Measurements from ENCODE around the gene MAB21L1.

Gene MAB21L1

DNA sequence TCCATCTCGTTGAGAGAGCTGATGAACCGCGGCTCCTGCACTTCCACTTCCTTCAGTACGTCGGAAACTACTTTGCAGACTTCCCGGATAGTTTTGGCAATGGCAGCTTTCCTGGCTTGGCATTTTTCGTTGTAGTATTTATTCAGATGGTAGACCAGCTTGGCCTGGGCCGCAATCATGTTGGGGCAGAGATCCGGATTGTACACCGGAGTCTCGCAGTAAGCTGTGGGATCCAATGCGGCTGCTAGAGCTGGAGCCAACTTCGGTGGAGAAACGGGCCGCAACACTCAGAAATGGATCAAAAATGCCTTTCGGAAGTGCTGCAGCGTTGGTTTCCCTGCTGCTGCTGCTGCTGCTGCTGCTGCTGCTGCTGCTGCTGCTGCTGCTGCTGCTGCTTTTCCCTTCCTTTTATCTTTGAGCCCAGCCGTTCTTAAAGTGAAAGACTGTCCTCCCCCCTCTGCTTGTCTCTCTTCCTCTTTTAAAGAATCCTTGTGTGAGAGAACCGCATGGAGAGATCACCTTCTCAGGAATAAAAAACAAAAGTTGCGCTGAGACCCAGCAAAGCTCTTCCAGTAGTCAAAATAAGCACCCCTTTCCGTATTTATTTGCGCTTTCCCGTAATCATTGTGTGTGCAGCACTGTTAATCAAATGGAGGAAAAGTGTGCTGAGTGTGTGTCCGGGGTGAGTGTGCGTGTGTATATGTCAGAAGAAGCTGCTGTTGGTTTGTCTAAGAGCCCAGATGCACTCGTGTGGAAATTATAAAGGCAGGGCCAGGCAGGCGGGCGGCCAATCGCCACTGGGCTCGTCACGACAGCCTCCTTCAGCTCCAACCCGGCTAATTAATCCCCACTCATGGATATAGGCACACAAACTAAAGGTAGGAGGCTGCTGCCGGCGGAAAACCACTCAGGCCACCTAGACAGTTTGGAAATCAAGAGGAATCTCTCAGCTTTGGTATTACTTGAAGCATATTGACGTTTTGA, at the start of gene MAB21L1:
Gene MAB21L1, minus strand, starts transcription at position 730 of the 984 bp plus-strand sequence. Its CDS starts 551 bp downstream, at position 179.
- no peak for DNase-seq (ENCODE audit: low read depth)

- no peak for DNase-seq (ENCODE audit: low read depth)
Observed at GRCh38 chr13:35524171-35524570, 47.7 kb upstream of the MAB21L1 start.

DNA sequence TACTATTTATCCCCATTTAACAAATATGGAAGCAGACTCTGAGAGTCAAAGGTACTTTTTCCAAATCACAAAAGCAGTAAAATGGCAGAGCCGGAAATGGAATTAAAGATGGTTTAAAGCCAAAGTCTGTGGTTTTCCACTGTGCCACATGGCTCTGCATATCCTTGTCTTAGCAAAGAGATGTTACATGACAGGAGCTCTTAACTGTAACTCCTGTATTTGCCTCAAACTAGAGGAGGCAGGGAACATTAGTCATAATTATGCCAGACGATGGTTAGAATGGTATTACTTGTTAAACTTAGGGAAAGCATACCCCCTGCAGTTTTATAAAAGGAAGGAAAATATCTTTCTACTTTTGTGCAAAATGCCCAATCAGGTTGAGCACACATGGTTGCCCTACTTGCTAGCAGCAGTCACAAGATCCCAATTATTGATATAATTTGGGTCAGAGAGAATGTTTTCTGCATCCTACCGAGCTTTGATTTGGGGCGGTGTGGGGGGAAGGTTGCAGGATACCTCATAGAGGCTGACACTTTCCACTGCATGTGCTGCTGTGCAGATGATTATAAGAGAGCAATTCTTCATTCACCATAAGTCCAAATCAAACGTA, 42.0 kb upstream of the MAB21L1 start:
- DNase-seq (ENCODE audit: low read depth): no peak

- no peak for DNase-seq (ENCODE audit: low read depth)
Observed at GRCh38 chr13:35514801-35515502, 38.5 kb upstream of the MAB21L1 start.

- no peak for DNase-seq (ENCODE audit: low read depth)
Observed at GRCh38 chr13:35514061-35514477, 37.6 kb upstream of the MAB21L1 start.

DNA sequence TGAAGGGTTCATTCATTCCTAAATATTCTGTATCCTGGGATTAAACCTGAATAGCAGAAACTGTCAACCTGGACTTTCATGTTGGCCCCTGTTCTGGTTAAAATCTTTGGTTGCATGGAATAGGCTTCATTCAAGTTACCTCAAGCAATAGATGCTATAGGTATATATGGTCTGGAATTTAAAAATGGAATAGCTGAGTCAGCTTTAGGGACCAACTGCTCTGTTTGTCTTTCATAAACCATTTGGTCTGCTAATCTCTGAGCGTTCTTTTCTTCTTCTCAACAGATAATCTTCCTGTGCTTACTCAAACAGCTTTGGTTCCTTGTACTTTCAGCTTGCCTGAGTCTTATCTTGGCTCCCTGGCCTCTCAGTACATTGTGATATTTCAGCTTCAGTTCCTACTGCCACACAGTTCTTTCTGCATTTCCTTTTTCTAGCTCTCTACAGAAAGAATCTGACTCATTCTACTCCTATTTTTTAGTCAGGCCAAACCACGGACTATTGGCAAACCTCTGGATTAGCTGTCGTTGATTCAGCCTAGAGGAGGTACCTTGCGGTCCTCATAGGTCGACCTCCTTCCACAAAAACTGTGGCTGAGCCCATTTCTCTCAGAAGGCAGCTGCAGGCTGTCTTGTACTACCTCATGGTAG, 35.9 kb upstream of the MAB21L1 start:
- no peak for DNase-seq (ENCODE audit: low read depth)

DNA sequence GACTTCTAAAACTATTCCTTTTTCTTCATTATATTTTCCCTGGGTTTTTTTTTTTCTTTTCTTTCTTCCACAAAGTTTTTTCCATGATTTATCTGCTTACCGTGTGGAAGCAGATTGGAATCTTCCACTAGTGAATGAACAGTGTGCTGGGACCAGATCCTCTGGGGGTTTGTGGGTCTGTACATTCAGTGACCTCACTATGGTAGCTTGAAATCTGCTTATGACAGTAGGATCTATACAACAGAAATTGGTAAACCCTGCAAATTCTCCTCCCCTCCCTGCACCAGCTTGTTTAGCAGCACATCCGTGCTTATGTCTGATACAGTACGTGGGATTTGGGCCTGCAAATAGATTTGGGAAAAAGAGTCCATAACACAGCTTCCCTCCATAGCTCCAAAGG, 26.0 kb upstream of the MAB21L1 start:
- no peak for DNase-seq (ENCODE audit: low read depth)

- no peak for DNase-seq (ENCODE audit: low read depth)
Observed at GRCh38 chr13:35501661-35502235, 25.3 kb upstream of the MAB21L1 start.

- no peak for DNase-seq (ENCODE audit: low read depth)
Observed at GRCh38 chr13:35500144-35500543, 23.7 kb upstream of the MAB21L1 start.

DNA sequence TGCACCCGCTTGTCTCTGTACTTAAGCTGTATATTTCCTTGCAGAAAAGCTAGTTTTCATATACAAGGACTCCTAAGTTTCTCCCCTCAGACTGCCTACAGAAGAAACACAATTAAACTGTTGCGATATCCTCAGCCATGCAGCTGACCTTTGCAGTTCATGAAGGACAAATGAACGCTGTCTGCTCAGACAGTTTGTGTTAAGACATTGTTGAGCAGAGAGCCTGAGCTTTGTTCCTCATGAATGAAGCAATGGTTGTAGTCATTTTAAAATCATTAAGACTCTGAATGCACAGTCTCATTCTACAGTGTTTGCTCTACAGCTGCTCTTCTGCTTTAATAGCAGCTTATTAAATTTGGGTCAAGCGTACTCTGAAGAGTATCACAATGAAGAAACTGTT, 23.2 kb upstream of the MAB21L1 start:
- DNase-seq (ENCODE audit: low read depth): no peak

GRCh38 chr13:35499196-35499662, 22.7 kb upstream of the MAB21L1 start:
- no peak for DNase-seq (ENCODE audit: low read depth)

- DNase-seq (ENCODE audit: low read depth): no peak
Observed at GRCh38 chr13:35498231-35498630, 21.7 kb upstream of the MAB21L1 start.

DNA sequence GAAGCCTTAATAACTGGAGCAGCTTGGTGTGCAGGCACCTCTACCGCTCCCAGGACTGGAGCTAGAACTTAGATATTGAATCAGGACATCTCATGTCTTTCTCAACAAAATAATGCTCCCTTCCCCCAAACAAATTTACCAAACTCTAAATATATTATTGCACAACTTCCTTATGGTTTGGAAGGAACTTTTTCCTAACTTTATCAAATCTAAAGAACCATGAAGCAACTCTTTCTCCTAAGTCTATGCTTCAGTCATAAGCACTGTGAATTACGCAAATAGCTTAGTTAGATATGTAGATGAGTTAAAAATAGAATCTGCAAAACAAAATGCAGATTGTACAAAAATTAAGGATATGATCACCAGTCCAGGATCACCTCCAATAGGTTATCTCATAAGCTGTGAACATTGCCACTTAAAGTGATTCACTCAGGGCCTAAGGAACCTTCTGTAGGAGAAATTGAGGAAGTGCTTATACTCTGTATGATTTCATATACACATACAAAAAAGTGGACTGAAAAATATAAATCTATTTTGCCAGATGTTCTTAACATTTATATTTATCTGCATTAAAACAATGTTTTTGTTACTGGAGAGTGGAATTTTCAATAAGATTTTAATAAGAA, 20.4 kb upstream of the MAB21L1 start:
- DNase-seq (ENCODE audit: low read depth): no peak

- DNase-seq (ENCODE audit: low read depth): no peak
Observed at GRCh38 chr13:35496006-35496405, 19.5 kb upstream of the MAB21L1 start.

GRCh38 chr13:35489050-35489449, 12.6 kb upstream of the MAB21L1 start:
- DNase-seq (ENCODE audit: low read depth): no peak

DNA sequence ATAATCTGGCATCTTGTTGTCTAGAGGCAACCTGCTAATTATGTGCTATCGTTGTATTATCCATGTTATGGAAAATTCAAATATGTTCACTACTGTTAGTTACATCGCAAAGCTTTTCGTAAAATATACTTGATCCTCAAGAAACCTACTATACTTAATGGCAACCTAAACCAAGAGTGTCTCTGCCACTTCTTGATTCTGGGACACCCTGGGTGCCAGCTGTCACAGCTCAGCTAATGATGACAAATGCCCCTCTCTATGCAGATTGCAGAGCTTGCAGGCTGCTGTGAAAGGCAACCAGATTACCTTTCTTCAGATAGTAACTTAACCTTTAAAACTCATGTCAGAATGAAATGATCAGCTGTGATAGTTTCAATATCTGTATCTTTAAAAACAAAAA, 8.9 kb upstream of the MAB21L1 start:
- DNase-seq (ENCODE audit: low read depth): no peak

DNA sequence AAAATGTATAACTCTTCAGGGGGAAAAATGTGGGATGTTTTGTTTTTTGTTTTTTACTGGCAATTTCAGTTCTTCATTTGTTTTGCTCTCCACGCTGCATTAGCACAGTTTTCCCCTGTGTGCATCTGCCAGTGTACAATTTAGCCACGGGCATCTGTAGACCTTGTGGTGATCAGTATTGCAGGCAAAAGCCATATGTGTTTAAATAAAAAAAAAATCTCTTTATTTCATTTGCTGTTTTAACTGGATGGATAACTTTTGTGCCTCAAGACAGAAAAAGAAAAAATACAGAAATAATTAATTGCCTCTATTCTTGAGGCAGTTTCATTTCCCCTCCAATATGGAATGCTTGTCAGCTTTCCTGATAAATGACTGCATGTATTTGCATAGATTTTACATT, 7.9 kb upstream of the MAB21L1 start:
- DNase-seq (ENCODE audit: low read depth): no peak

GRCh38 chr13:35483761-35484160, 7.3 kb upstream of the MAB21L1 start:
- DNase-seq (ENCODE audit: low read depth): no peak

GRCh38 chr13:35482527-35482926, 6.0 kb upstream of the MAB21L1 start:
- no peak for DNase-seq (ENCODE audit: low read depth)

- DNase-seq (ENCODE audit: low read depth): no peak
Observed at GRCh38 chr13:35481777-35482176, 5.3 kb upstream of the MAB21L1 start.

DNA sequence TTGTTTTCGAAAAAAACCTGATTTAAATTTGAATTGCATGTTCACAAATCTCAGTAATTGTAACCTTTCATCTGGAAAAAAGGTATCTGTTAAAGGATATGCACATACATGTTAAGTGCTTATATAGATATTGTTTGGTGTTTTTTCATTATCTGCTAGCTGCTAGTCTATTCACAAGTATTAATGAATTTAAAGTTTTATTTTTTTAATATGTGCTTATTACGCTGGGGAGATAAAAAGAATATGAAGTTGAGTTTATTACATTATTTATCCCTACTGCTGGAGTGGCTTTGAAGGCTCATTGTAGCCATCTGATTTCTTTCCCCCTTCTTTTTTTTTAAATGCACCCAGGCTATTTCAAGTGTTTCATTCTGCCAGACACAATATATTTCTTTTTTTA, 3.9 kb upstream of the MAB21L1 start:
- DNase-seq (ENCODE audit: low read depth): no peak
